ENCODE data around the gene FOXN3.

Gene FOXN3

DNA sequence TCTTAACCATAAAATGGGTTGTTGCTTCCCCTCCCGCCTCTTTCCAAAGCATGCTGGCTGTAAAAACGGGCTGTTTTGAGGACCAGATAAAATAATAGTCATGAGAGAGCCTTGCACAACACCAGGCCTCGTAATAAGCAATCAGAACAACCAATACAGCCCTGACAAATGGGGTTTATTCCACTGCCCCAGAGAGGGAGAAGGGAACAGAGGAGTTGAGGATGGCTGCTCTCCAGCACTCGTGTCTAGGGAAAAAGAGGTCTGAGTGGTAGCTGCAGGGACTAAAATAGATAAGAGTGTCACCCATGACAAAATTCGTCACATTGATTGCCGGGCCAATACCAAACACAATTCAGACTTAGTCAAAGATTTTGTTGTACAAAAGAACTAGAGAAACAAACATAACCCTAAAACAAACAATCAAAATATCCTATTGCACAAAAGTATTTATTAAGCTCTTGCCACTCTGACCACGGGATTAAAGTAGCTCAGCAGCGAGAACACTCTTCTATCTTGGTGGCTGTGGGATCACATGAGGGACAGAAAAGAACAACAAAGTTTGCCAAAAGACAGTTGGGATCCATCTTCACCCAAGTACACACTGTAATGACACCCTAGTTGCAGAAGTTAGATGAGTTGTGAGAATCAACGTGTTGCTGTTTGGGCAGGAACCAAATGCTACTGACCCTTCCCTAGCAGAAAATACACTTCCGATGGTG is 188.0 kb downstream of the FOXN3 start:
- H3K79me2 ChIP-seq (ENCODE audit: low read length), result no peaks in the 10 kb centered on the region
- H2AFZ ChIP-seq (ENCODE audit: low read depth, low read length), result no peak overlapping the region
- TF ChIP-seq EZH2phosphoT487 (IDR thresholded peaks at IDR 0.05; ENCODE audit: low read depth), result no peak
- TF ChIP-seq, protein P1, sequence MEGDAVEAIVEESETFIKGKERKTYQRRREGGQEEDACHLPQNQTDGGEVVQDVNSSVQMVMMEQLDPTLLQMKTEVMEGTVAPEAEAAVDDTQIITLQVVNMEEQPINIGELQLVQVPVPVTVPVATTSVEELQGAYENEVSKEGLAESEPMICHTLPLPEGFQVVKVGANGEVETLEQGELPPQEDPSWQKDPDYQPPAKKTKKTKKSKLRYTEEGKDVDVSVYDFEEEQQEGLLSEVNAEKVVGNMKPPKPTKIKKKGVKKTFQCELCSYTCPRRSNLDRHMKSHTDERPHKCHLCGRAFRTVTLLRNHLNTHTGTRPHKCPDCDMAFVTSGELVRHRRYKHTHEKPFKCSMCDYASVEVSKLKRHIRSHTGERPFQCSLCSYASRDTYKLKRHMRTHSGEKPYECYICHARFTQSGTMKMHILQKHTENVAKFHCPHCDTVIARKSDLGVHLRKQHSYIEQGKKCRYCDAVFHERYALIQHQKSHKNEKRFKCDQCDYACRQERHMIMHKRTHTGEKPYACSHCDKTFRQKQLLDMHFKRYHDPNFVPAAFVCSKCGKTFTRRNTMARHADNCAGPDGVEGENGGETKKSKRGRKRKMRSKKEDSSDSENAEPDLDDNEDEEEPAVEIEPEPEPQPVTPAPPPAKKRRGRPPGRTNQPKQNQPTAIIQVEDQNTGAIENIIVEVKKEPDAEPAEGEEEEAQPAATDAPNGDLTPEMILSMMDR (IDR thresholded peaks at IDR 0.05; ENCODE audit: low read depth, low read length), result no peak
- H3K4me2 ChIP-seq (ENCODE audit: low read length), result no peak overlapping the region
- no peaks in the 10 kb centered on the region for H3K36me3 ChIP-seq (replicated peaks; ENCODE audit: low read depth, low read length)
- no peak overlapping the region for H3K4me3 ChIP-seq (ENCODE audit: low read length)
- peaks cover 8% of the 10 kb centered on the region; the same call in 1 of the 2 replicates for H3K4me1 ChIP-seq (ENCODE audit: low read length)
- H3K27ac ChIP-seq (ENCODE audit: low read length), result no peak overlapping the region
- H4K20me1 ChIP-seq (ENCODE audit: insufficient read depth, low read length), result no peaks in the 10 kb centered on the region
- H3K9me3 ChIP-seq (ENCODE audit: insufficient read depth, low read length), result no peaks in the 10 kb centered on the region
- H3K9ac ChIP-seq (ENCODE audit: low read length), result no peak overlapping the region
- H3K27me3 ChIP-seq (ENCODE audit: low read depth, low read length), result no peaks in the 10 kb centered on the region

DNA sequence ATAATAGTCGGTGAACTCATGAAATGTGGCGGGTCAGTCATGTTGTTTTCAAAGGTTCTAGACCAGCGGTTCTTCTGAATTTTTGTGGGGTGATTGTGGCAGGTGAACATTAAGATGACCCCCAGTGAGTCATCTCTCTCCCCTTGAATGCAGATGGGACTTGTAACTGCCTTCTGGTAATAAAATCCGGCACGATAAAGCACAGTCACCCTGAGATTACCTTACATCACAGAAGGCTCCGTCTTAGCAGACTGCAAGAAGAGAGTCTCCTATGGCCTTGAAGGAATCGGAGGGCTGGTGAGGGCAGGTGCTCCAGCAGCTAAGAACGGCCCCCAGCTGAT is 189.6 kb downstream of the FOXN3 start:
- Histone ChIP-seq H3K4me3 (ENCODE audit: low read length) (no peak overlapping the region), H3K9ac (ENCODE audit: low read length) (no peak overlapping the region), H3K27ac (ENCODE audit: low read length) (no peak overlapping the region), H3K27me3 (ENCODE audit: low read depth, low read length) (no peaks in the 10 kb centered on the region), H2AFZ (ENCODE audit: low read depth, low read length) (no peak overlapping the region), H3K9me3 (ENCODE audit: insufficient read depth, low read length) (no peaks in the 10 kb centered on the region), H3K79me2 (ENCODE audit: low read length) (no peaks in the 10 kb centered on the region), H4K20me1 (ENCODE audit: insufficient read depth, low read length) (peaks cover 3% of the 10 kb centered on the region; the same call in 1 of the 2 replicates), H3K4me2 (ENCODE audit: low read length) (no peak overlapping the region), H3K4me1 (ENCODE audit: low read length) (no peaks in the 10 kb centered on the region), H3K36me3 (replicated peaks; ENCODE audit: low read depth, low read length) (no peaks in the 10 kb centered on the region)
- no peak for TF ChIP-seq EZH2phosphoT487 (IDR thresholded peaks at IDR 0.05; ENCODE audit: low read depth)
- TF ChIP-seq, protein P1 (IDR thresholded peaks at IDR 0.05; ENCODE audit: low read depth, low read length), result no peak

DNA sequence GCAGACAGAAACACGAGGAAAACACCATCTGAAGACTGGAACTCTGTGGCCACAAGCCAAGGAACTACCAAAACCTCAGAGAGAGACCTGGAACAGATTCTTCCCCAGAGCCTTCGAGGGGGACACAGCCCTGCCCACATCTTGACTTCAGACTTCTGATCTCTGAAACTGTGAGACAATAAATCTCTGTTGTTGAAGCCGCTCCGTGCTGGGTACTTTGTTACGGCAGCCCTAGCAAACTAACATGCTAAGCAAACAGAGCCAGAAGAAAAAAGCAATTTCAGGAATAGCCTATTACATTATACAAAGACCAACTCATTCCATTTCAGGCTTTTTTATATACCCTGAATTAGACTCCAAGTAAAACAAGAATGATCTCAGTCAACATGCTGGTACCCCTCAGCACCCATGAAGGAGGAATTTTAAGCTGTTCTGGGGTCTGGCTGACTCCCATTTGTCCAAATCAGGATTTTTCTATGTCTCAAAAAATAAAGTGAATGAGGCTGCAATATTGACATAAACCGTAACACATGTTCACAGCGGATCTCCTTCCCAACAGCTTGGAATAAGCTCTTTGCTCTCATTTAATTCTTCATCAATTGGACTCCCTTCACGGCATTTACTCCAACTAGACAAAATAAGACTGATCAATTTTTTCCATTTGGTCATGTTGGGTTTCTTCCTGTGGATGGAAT is 190.1 kb downstream of the FOXN3 start:
- H3K79me2 ChIP-seq (ENCODE audit: low read length), result no peaks in the 10 kb centered on the region
- no peaks in the 10 kb centered on the region for H3K4me1 ChIP-seq (ENCODE audit: low read length)
- no peak overlapping the region for H3K4me2 ChIP-seq (ENCODE audit: low read length)
- H3K9ac ChIP-seq (ENCODE audit: low read length), result no peak overlapping the region
- peaks cover 3% of the 10 kb centered on the region; the same call in 1 of the 2 replicates for H4K20me1 ChIP-seq (ENCODE audit: insufficient read depth, low read length)
- no peak overlapping the region for H2AFZ ChIP-seq (ENCODE audit: low read depth, low read length)
- no peaks in the 10 kb centered on the region for H3K9me3 ChIP-seq (ENCODE audit: insufficient read depth, low read length)
- H3K27me3 ChIP-seq (ENCODE audit: low read depth, low read length), result no peaks in the 10 kb centered on the region
- H3K4me3 ChIP-seq (ENCODE audit: low read length), result no peak overlapping the region
- no peaks in the 10 kb centered on the region for H3K36me3 ChIP-seq (replicated peaks; ENCODE audit: low read depth, low read length)
- no peak overlapping the region for H3K27ac ChIP-seq (ENCODE audit: low read length)
- TF ChIP-seq, protein P1 (IDR thresholded peaks at IDR 0.05; ENCODE audit: low read depth, low read length), result no peak
- TF ChIP-seq EZH2phosphoT487 (IDR thresholded peaks at IDR 0.05; ENCODE audit: low read depth), result no peak

DNA sequence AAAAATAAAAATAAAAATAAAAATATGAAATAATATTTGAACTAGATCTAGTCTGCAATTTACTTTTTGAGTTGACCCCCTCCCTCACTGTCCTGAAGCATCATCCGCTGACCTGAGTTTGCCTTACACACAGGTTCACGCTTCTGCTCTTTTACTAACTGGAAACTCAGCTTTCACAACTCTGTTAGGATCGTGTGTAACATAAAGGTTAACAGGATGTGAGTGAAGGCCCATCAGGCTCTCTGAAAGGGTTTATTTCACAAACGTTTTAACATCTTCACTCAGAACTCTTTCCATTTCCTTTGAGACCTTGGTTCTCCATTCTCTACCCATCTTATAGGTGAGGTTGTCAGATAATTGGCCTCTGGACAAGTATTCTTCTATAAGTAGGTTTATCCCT is 191.4 kb downstream of the FOXN3 start:
- H2AFZ ChIP-seq (ENCODE audit: low read depth, low read length), result no peak overlapping the region
- no peak overlapping the region for H3K4me3 ChIP-seq (ENCODE audit: low read length)
- no peaks in the 10 kb centered on the region for H3K79me2 ChIP-seq (ENCODE audit: low read length)
- no peaks in the 10 kb centered on the region for H3K27me3 ChIP-seq (ENCODE audit: low read depth, low read length)
- H3K9me3 ChIP-seq (ENCODE audit: insufficient read depth, low read length), result no peaks in the 10 kb centered on the region
- TF ChIP-seq, protein P1 (IDR thresholded peaks at IDR 0.05; ENCODE audit: low read depth, low read length), result no peak
- no peaks in the 10 kb centered on the region for H3K36me3 ChIP-seq (replicated peaks; ENCODE audit: low read depth, low read length)
- H4K20me1 ChIP-seq (ENCODE audit: insufficient read depth, low read length), result peaks cover 3% of the 10 kb centered on the region; the same call in 1 of the 2 replicates
- H3K4me1 ChIP-seq (ENCODE audit: low read length), result no peaks in the 10 kb centered on the region
- no peak overlapping the region for H3K9ac ChIP-seq (ENCODE audit: low read length)
- no peak overlapping the region for H3K27ac ChIP-seq (ENCODE audit: low read length)
- no peak overlapping the region for H3K4me2 ChIP-seq (ENCODE audit: low read length)

Data from OCI-LY3 (cell line).